Right lung (tissue), 5 donors: ENCODE results near the gene GPS1. TPM values are rescaled to one million over a fixed set of nuclear protein-coding genes. Genes with fewer than 3 reads are reported as not detected.

Experiments used
- DNase-seq, 2 donors: peaks; one replicate each; pipeline ENCODE4 v3.0.0-alpha.2; 2013
- polyA plus RNA-seq, 5 donors: library from polyadenylated mRNA; unstranded; fragments of 120-200 nt; gene quantifications; one replicate each; pipeline versions ENCODE4 v1.2.1 to v1.2.3, GENCODE V29; 2013; ENCODE audit warnings: inconsistent platforms in 1 of 5, low replicate concordance in 1 of 5; ENCODE audit not compliant: insufficient read length in 5 of 5, insufficient read depth in 1 of 5

Gene GPS1
- polyA plus RNA-seq, 5 donors = 63.6 to 105 (median 81.9) TPM

GRCh38 chr17:82101301-82101715 is 49.6 kb downstream of the GPS1 start:
- DNase-seq = no peak

GRCh38 chr17:82101767-82102679 is 50.3 kb downstream of the GPS1 start:
- no peak for DNase-seq

- peak in 1 of 2 donors; percentile 47 for DNase-seq
Measured at GRCh38 chr17:82103553-82104451, 52.1 kb downstream of the GPS1 start.

- DNase-seq = no peak
Measured at GRCh38 chr17:82104797-82105416, 53.2 kb downstream of the GPS1 start.

GRCh38 chr17:82105417-82105881 is 53.8 kb downstream of the GPS1 start:
- no peak for DNase-seq

GRCh38 chr17:82105882-82106687 is 54.4 kb downstream of the GPS1 start:
- DNase-seq = peak in 1 of 2 donors; percentile 33

GRCh38 chr17:82106688-82107305 is 55.1 kb downstream of the GPS1 start:
- DNase-seq = no peak

Other genes starting within 250 kb of the GPS1 start
- under 1 TPM in 4 of 5 donors, not detected in 1; 0.08 to 0.42 (median 0.20) TPM for gene GCGR, start 247.7 kb upstream of the GPS1 start, polyA plus RNA-seq
- gene MCRIP1, start 218.6 kb upstream of the GPS1 start, polyA plus RNA-seq = 100 to 1,000 TPM in 1 of 5 donors, 10 to 100 TPM in 4; 53.6 to 144 (median 89.4) TPM
- 1 to 10 TPM in 1 of 5 donors, under 1 TPM in 4; 0.11 to 1.7 (median 0.15) TPM for gene PPP1R27, start 216.8 kb upstream of the GPS1 start, polyA plus RNA-seq
- 100 to 1,000 TPM; 405 to 645 (median 548) TPM for gene P4HB, start 191.4 kb upstream of the GPS1 start, polyA plus RNA-seq
- gene ARHGDIA, start 180.6 kb upstream of the GPS1 start, polyA plus RNA-seq = 100 to 1,000 TPM; 109 to 300 (median 150) TPM
- 100 to 1,000 TPM in 1 of 5 donors, 10 to 100 TPM in 4; 65.2 to 102 (median 69.9) TPM for gene ALYREF, start 160.3 kb upstream of the GPS1 start, polyA plus RNA-seq
- gene ANAPC11, start 160.2 kb upstream of the GPS1 start, polyA plus RNA-seq = 100 to 1,000 TPM in 1 of 5 donors, 10 to 100 TPM in 4; 58.1 to 139 (median 77.9) TPM
- 1 to 10 TPM in 4 of 5 donors, under 1 TPM in 1; 0.85 to 1.4 (median 1.3) TPM for gene NPB, start 149.7 kb upstream of the GPS1 start, polyA plus RNA-seq
- 10 to 100 TPM; 13.9 to 26.7 (median 15.7) TPM for gene PCYT2, start 140.5 kb upstream of the GPS1 start, polyA plus RNA-seq
- gene SIRT7, start 133.7 kb upstream of the GPS1 start, polyA plus RNA-seq = 10 to 100 TPM in 4 of 5 donors, 1 to 10 TPM in 1; 9.7 to 15.2 (median 12.9) TPM
- gene MAFG, start 124.2 kb upstream of the GPS1 start, polyA plus RNA-seq = 10 to 100 TPM in 2 of 5 donors, 1 to 10 TPM in 3; 7.1 to 13.4 (median 9.7) TPM
- 10 to 100 TPM; 31.4 to 88.9 (median 40.3) TPM for gene PYCR1, start 114.6 kb upstream of the GPS1 start, polyA plus RNA-seq
- 1 to 10 TPM in 1 of 5 donors, under 1 TPM in 3, not detected in 1; 0.10 to 1.2 (median 0.17) TPM for gene MYADML2, start 104.7 kb upstream of the GPS1 start, polyA plus RNA-seq
- gene NOTUM, start 90.7 kb upstream of the GPS1 start, polyA plus RNA-seq = 10 to 100 TPM; 29.6 to 81.0 (median 65.9) TPM
- gene ASPSCR1, start 74.3 kb upstream of the GPS1 start, polyA plus RNA-seq = 10 to 100 TPM; 32.9 to 68.3 (median 44.6) TPM
- gene CENPX, start 29.0 kb upstream of the GPS1 start, polyA plus RNA-seq = 10 to 100 TPM; 43.6 to 68.6 (median 50.9) TPM
- 10 to 100 TPM; 11.4 to 24.3 (median 16.9) TPM for gene LRRC45, start 28.6 kb upstream of the GPS1 start, polyA plus RNA-seq
- 10 to 100 TPM; 11.6 to 26.2 (median 16.2) TPM for gene RAC3, start 20.2 kb upstream of the GPS1 start, polyA plus RNA-seq
- gene DCXR, start 14.2 kb upstream of the GPS1 start, polyA plus RNA-seq = 10 to 100 TPM; 57.7 to 99.0 (median 67.4) TPM
- 10 to 100 TPM; 31.2 to 57.4 (median 50.3) TPM for gene RFNG, start 87 bp upstream of the GPS1 start, polyA plus RNA-seq
- gene DUS1L, start 13.9 kb downstream of the GPS1 start, polyA plus RNA-seq = 100 to 1,000 TPM in 1 of 5 donors, 10 to 100 TPM in 4; 51.2 to 104 (median 67.2) TPM
- 10 to 100 TPM; 17.0 to 71.5 (median 22.6) TPM for gene FASN, start 46.3 kb downstream of the GPS1 start, polyA plus RNA-seq
- gene CCDC57, start 160.9 kb downstream of the GPS1 start, polyA plus RNA-seq = 10 to 100 TPM; 42.5 to 68.9 (median 64.8) TPM
- 10 to 100 TPM; 10.2 to 23.4 (median 20.1) TPM for gene SLC16A3, start 177.1 kb downstream of the GPS1 start, polyA plus RNA-seq
- 100 to 1,000 TPM in 4 of 5 donors, 10 to 100 TPM in 1; 89.6 to 138 (median 108) TPM for gene CSNK1D, start 221.8 kb downstream of the GPS1 start, polyA plus RNA-seq